Right lobe of liver (tissue), 4 donors: ENCODE measurements around the gene ARF1.

Source experiments
- CTCF ChIP-seq, 4 donors: fragments of 200-600 bp in 3 of 4; fragments of 450-650 bp in 1 of 4; IDR thresholded peaks; one replicate each; pipeline versions ENCODE4 v1.5.1 to v1.8.0; 2016 to 2022; ENCODE audit warnings: antibody characterized with exemption in 4 of 4, mild to moderate bottlenecking in 2 of 4
- POLR2A ChIP-seq: fragments of 450-650 bp; IDR thresholded peaks from one replicate; pipeline ENCODE4 v1.6.1; 2017; ENCODE audit warnings: antibody characterized with exemption, mild to moderate bottlenecking
- donor health status: DM: no; HTN: no; CAD: no.
- donor health status: DM: no; HTN: no; CAD: no.
- donor health status: DM: no; HTN: yes; CAD: no.

GRCh38 chr1:228064296-228064695 is 18.2 kb upstream of the ARF1 start:
- TF ChIP-seq CTCF (IDR thresholded peaks at IDR 0.05) (no peak), POLR2A (no peak)
